K562 (cell line): ENCODE results near the gene BCAS2. TPM values are rescaled to one million over a fixed set of nuclear protein-coding genes. Genes with fewer than 3 reads are reported as not detected.

Experiments used
- ATAC-seq: fragments of 200-7000 bp; cut with Tn5 transposase; 3 replicates; pipeline ENCODE4 v1.9.1; 2020; ENCODE audit warnings: moderate library complexity
- BruUV-seq: library from RNA; stranded (reverse); fragments of 400-500 nt; replicated peaks from 2 replicates; lab custom pipeline; 2021; lab: Mats Ljungman, UMichigan
- CTCF ChIA-PET: fragments of 300-600 bp; formaldehyde crosslinking; extraction: SDS; loops from one replicate; lab custom pipeline; 2021; ENCODE audit warnings: low intra/inter-chr PET ratio; lab: Yijun Ruan, JAX
- POLR2A ChIA-PET: fragments of 300-600, 350-650 bp; sonication (Branson Sonifier 250); formaldehyde crosslinking; extraction: SDS; loops from one replicate; lab custom pipeline; 2021; ENCODE audit warnings: antibody characterized with exemption, inconsistent platforms; lab: Yijun Ruan, JAX
- DNase-seq, 4 experiments: peaks; one replicate each; pipeline versions ENCODE4 v3.0.0 to v3.0.0-alpha.2; 2011 to 2018; ENCODE audit warnings: low spot score in 3 of 4, mixed read lengths in 3 of 4; ENCODE audit errors: extremely low read depth in 1 of 4
- FAIRE-seq: peaks from 2 replicates; lab custom pipeline; 2011; peaks lifted over from hg19 to GRCh38; lab: Jason Lieb, UNC
- H2AFZ ChIP-seq: 2 replicates; pipeline ENCODE4 v1.6.0; 2011; ENCODE audit warnings: low read depth, low read length, control low read depth, inconsistent platforms
- H3K27ac ChIP-seq: fragments of 200-600 bp; 3 replicates; pipeline ENCODE4 v1.8.0; 2011; ENCODE audit warnings: low read depth, mild to moderate bottlenecking, control low read depth, inconsistent platforms, low read length, moderate library complexity, mixed read lengths; ENCODE audit errors: extremely low read depth
- H3K27me3 ChIP-seq, 2 experiments: fragments of 300-600 bp in 1 of 2; 2 replicates in 1 of 2; 3 replicates in 1 of 2; pipeline versions ENCODE4 v1.6.0 to v1.8.0; 2011; ENCODE audit warnings: inconsistent platforms in 2 of 2, low read length in 2 of 2, mild to moderate bottlenecking in 1 of 2, mixed read lengths in 1 of 2, moderate library complexity in 1 of 2; ENCODE audit not compliant: control insufficient read depth in 2 of 2, insufficient read depth in 2 of 2
- H3K36me3 ChIP-seq: fragments of 300-600 bp; 3 replicates; pipeline ENCODE4 v1.8.0; 2011; ENCODE audit warnings: mild to moderate bottlenecking, low read length, inconsistent platforms; ENCODE audit not compliant: control insufficient read depth, insufficient read depth
- H3K4me1 ChIP-seq, 2 experiments: fragments of 200-600 bp in 1 of 2; replicated peaks in 1 of 2; 2 replicates in 1 of 2; 3 replicates in 1 of 2; pipeline versions ENCODE4 v1.5.1 to v1.8.0; 2011; ENCODE audit warnings: inconsistent platforms in 2 of 2, low read length in 2 of 2, mild to moderate bottlenecking in 1 of 2, mixed read lengths in 1 of 2, moderate library complexity in 1 of 2; ENCODE audit not compliant: control insufficient read depth in 2 of 2, insufficient read depth in 2 of 2
- H3K4me2 ChIP-seq: 2 replicates; pipeline ENCODE4 v1.6.1; 2011; ENCODE audit warnings: low read length, control low read depth, inconsistent platforms, mixed read lengths; ENCODE audit not compliant: insufficient read depth
- H3K4me3 ChIP-seq: fragments of 200-600 bp; sonication (generic), shearing (Covaris generic); 2 replicates; pipeline ENCODE4 v1.5.1; 2016; ENCODE audit warnings: control low read depth, inconsistent platforms
- H3K79me2 ChIP-seq: fragments of 200-600 bp; 3 replicates; pipeline ENCODE4 v1.8.0; 2011; ENCODE audit warnings: low read length, inconsistent platforms; ENCODE audit not compliant: control insufficient read depth, insufficient read depth
- H3K9ac ChIP-seq, 2 experiments: 2 replicates each; pipeline versions ENCODE4 v1.6.0 to v1.6.1; 2011; ENCODE audit warnings: low read depth in 2 of 2, low read length in 2 of 2, control low read depth in 1 of 2, inconsistent platforms in 1 of 2, mild to moderate bottlenecking in 1 of 2, mixed read lengths in 1 of 2; ENCODE audit not compliant: insufficient read depth in 1 of 2
- H3K9me1 ChIP-seq: one replicate; pipeline ENCODE4 v1.6.0; 2011; ENCODE audit warnings: inconsistent platforms, mild to moderate bottlenecking, low read length, moderate library complexity; ENCODE audit not compliant: control insufficient read depth, insufficient read depth
- H3K9me3 ChIP-seq: replicated peaks from 2 replicates; pipeline ENCODE4 v1.5.1; 2011; ENCODE audit warnings: low read depth, low read length, inconsistent platforms; ENCODE audit not compliant: control insufficient read depth, insufficient read depth
- H4K20me1 ChIP-seq: replicated peaks from 2 replicates; pipeline ENCODE4 v1.6.1; 2011; ENCODE audit warnings: low read length, inconsistent platforms, mixed read lengths; ENCODE audit not compliant: control insufficient read depth, insufficient read depth
- AFF4 ChIP-seq: sonication (generic); formaldehyde crosslinking; IDR thresholded peaks from 2 replicates; pipeline ENCODE4 v1.8.0; 2023; ENCODE audit warnings: mild to moderate bottlenecking, missing genetic modification reagents
- BRD9 ChIP-seq: fragments of 450-650 bp; IDR thresholded peaks from 2 replicates; pipeline ENCODE4 v1.6.1; 2018; ENCODE audit warnings: low read depth; ENCODE audit not compliant: partially characterized antibody
- CXXC5 ChIP-seq: fragments of 250-450 bp; sonication (Bioruptor Pico); IDR thresholded peaks from 2 replicates; pipeline ENCODE4 v1.8.0; 2022; ENCODE audit warnings: inconsistent platforms, mild to moderate bottlenecking, moderate library complexity
- FIP1L1 ChIP-seq: fragments of 200-400 bp; formaldehyde crosslinking; IDR thresholded peaks from 2 replicates; pipeline ENCODE4 v1.6.1; 2018; ENCODE audit warnings: mild to moderate bottlenecking, low read depth, low read length; ENCODE audit not compliant: poor library complexity, severe bottlenecking
- HEY1 ChIP-seq: fragments of 250-450 bp; sonication (Bioruptor Pico); IDR thresholded peaks from 2 replicates; pipeline ENCODE4 v1.5.0; 2020; ENCODE audit warnings: mild to moderate bottlenecking, moderate library complexity, borderline replicate concordance
- PHF21A ChIP-seq: fragments of 450-650 bp; IDR thresholded peaks from 2 replicates; pipeline ENCODE4 v1.6.1; 2017; ENCODE audit warnings: low read depth, borderline replicate concordance
- RREB1 ChIP-seq: fragments of 250-450 bp; sonication (Bioruptor Pico); IDR thresholded peaks from 2 replicates; pipeline ENCODE4 v1.4.0; 2020
- SNIP1 ChIP-seq: fragments of 450-650 bp; IDR thresholded peaks from 2 replicates; pipeline ENCODE4 v1.7.1; 2017; ENCODE audit warnings: low read depth, mild to moderate bottlenecking
- SRSF7 ChIP-seq: fragments of 200-400 bp; formaldehyde crosslinking; optimal IDR thresholded peaks from 2 replicates; pipeline ENCODE3; 2017; ENCODE audit warnings: mild to moderate bottlenecking, low read depth, low read length
- ZFP30 ChIP-seq: fragments of 250-450 bp; sonication (Bioruptor Pico); IDR thresholded peaks from 2 replicates; pipeline ENCODE4 v1.8.0; 2022; ENCODE audit warnings: moderate library complexity, mild to moderate bottlenecking, inconsistent platforms, borderline replicate concordance
- ZNF3 ChIP-seq: fragments of 250-450 bp; sonication (Bioruptor Pico); IDR thresholded peaks from 2 replicates; pipeline ENCODE4 v1.5.0; 2021; ENCODE audit warnings: mild to moderate bottlenecking, moderate library complexity
- ZNF586 ChIP-seq: fragments of 450-650 bp; formaldehyde crosslinking; conservative IDR thresholded peaks from 2 replicates; pipeline ENCODE4 v1.4.0; 2020; ENCODE audit warnings: mild to moderate bottlenecking, moderate library complexity
- WGBS: fragments of 100-300 bp; shearing (Covaris generic); methylation state at CpG from one replicate; pipeline ENCODE4 v1.1.6; 2016; ENCODE audit warnings: low coverage, mixed read lengths; ENCODE audit not compliant: insufficient coverage; ENCODE audit errors: missing lambda C conversion rate; 5-methylcytosine and 5-hydroxymethylcytosine counted together
- in situ Hi-C: fragments of 300-500 bp; cut with MboI; formaldehyde crosslinking; loops from 4 replicates; pipeline ENCODE4 v1.15.0; 2018; ENCODE audit warnings: inconsistent platforms, mixed read lengths
- intact Hi-C: fragments of 100-400 bp; cut with micrococcal nuclease; formaldehyde crosslinking; loops from 2 replicates; pipeline ENCODE4 v1.14.2; 2022
- polyA plus RNA-seq, 8 experiments: library from polyadenylated mRNA; depleted of rRNA in 4 of 8; stranded (reverse) in 5 of 8; unstranded in 3 of 8; fragments of >200 nt; fragmentation: Nextera tagmentation in 2 of 8; fragmentation: Illumina TruSeq in 1 of 8; extraction: Ambion mirVana in 2 of 8; extraction: Trizol in 1 of 8; gene quantifications; 2 replicates each; pipeline versions ENCODE4 v1.2.1 to v1.2.3, GENCODE V29; 2011 to 2014; ENCODE audit warnings: inconsistent platforms in 1 of 8, missing spikeins in 1 of 8
- total RNA-seq, 7 experiments: library from RNA; depleted of rRNA in 6 of 7; stranded (reverse); fragments of >200 nt in 6 of 7; fragmentation: Illumina TruSeq in 2 of 7; extraction: Trizol in 2 of 7; gene quantifications; 2 replicates each; pipeline versions ENCODE4 v1.2.1 to v1.2.3, GENCODE V29; 2011 to 2021; ENCODE audit warnings: low replicate concordance in 1 of 7

BCAS2 gene
- total and polyA plus RNA-seq, 9 of the 15 experiments (the other 6 are each of a cell fraction or from before 2014, with no cell fraction given): 59.3 to 183 (median 81.1) TPM

- no peak for TF ChIP-seq AFF4 (CRISPR knock-in tag)
- no peak for TF ChIP-seq ZFP30 (CRISPR knock-in tag)
Observed at GRCh38 chr1:114547076-114547475, 34.3 kb downstream of the BCAS2 start (continued).

GRCh38 chr1:114545796-114546195 lies 35.6 kb downstream of the BCAS2 start:
- Histone ChIP-seq H3K9me3 (no peaks in the 10 kb centered on the region), H3K4me1 (no peaks in the 10 kb centered on the region), H3K4me3 (no peak overlapping the region), H2AFZ (no peak overlapping the region), H3K4me2 (no peak overlapping the region), H3K79me2 (no peaks in the 10 kb centered on the region), H3K9me1 (no peaks in the 10 kb centered on the region), H3K27me3 (no peaks in the 10 kb centered on the region), H3K9ac (no peak overlapping the region), H4K20me1 (no peaks in the 10 kb centered on the region), H3K27ac (no peak overlapping the region), H3K36me3 (no peaks in the 10 kb centered on the region)
- no TSS peak for BruUV-seq
- WGBS: 48% methylated on average over 2 of the region's 2 CpGs
- intact Hi-C loops (no loop called here), in situ Hi-C loops (no loop called here)
- FAIRE-seq: no peak
- ChIA-PET CTCF (no interaction called here), POLR2A (interaction anchor here (0.7 kb wide), 1 partner anchor 19 kb away, joined by 3 read pairs; no protein-coding TSS in a partner anchor)
- DNase-seq: no peak
- no peak for ATAC-seq
- TF ChIP-seq PHF21A (no peak), FIP1L1 (no peak), RREB1 (no peak), ZNF586 (CRISPR knock-in tag) (no peak), ZNF3 (CRISPR knock-in tag) (no peak), HEY1 (no peak), SRSF7 (no peak), SNIP1 (no peak), CXXC5 (CRISPR knock-in tag) (no peak), BRD9 (no peak)
